ENCODE data around the gene CCDC85A.
"Not testable (repeated sequence)": the region's sequence is repeated elsewhere in the genome, so short reads cannot be mapped to it uniquely, and the experiment has no call there.

CCDC85A gene

GRCh38 chr2:56183643-56184499, at the start of gene CCDC85A:
Gene CCDC85A, plus strand, starts transcription at chr2:56183990. Its CDS starts 635 bp downstream, at chr2:56184625.
- Mint-ChIP-seq H3K27ac (no peak within 1 kb of the TSS), H3K27me3 (peaks cover 44% of the 10 kb centered on the region), H3K36me3 (no peaks in the 10 kb centered on the region), H3K4me3 (peak within 1 kb of the TSS; percentile 67), H3K9me3 (no peaks in the 10 kb centered on the region), H3K4me1 (peaks cover 8% of the 10 kb centered on the region)

GRCh38 chr2:56134861-56135260, 48.9 kb upstream of the CCDC85A start:
- Mint-ChIP-seq H3K4me1 (no peaks in the 10 kb centered on the region), H3K9me3 (no peaks in the 10 kb centered on the region), H3K36me3 (no peaks in the 10 kb centered on the region), H3K4me3 (no peak overlapping the region), H3K27ac (no peak overlapping the region), H3K27me3 (no peaks in the 10 kb centered on the region)

- not testable (repeated sequence) for H3K9me3 Mint-ChIP-seq, H3K27me3 Mint-ChIP-seq, H3K4me1 Mint-ChIP-seq, H3K4me3 Mint-ChIP-seq, H3K36me3 Mint-ChIP-seq, H3K27ac Mint-ChIP-seq
These were observed 41.2 kb upstream of the CCDC85A start for GRCh38 chr2:56142497-56143061.

GRCh38 chr2:56147907-56148306, 35.9 kb upstream of the CCDC85A start:
- H3K36me3 Mint-ChIP-seq = peaks cover 2% of the 10 kb centered on the region
- H3K4me3 Mint-ChIP-seq = no peak overlapping the region
- no peak overlapping the region for H3K27ac Mint-ChIP-seq
- H3K9me3 Mint-ChIP-seq = peaks cover 7% of the 10 kb centered on the region
- H3K27me3 Mint-ChIP-seq = peaks cover 4% of the 10 kb centered on the region
- no peaks in the 10 kb centered on the region for H3K4me1 Mint-ChIP-seq

- H3K27ac Mint-ChIP-seq = no peak overlapping the region
- H3K27me3 Mint-ChIP-seq = peaks cover under 1% of the 10 kb centered on the region
- H3K4me3 Mint-ChIP-seq = no peak overlapping the region
- H3K9me3 Mint-ChIP-seq = peaks cover 2% of the 10 kb centered on the region
- H3K4me1 Mint-ChIP-seq = no peaks in the 10 kb centered on the region
- H3K36me3 Mint-ChIP-seq = no peaks in the 10 kb centered on the region
These were observed 35.0 kb upstream of the CCDC85A start for GRCh38 chr2:56148825-56149224.

- H3K9me3 Mint-ChIP-seq = no peaks in the 10 kb centered on the region
- no peaks in the 10 kb centered on the region for H3K27me3 Mint-ChIP-seq
- H3K4me3 Mint-ChIP-seq = no peak overlapping the region
- H3K27ac Mint-ChIP-seq = no peak overlapping the region
- H3K4me1 Mint-ChIP-seq = no peaks in the 10 kb centered on the region
- H3K36me3 Mint-ChIP-seq = no peaks in the 10 kb centered on the region
These were observed 31.9 kb upstream of the CCDC85A start for GRCh38 chr2:56151841-56152240.

- Mint-ChIP-seq H3K27me3 (no peaks in the 10 kb centered on the region), H3K9me3 (no peaks in the 10 kb centered on the region), H3K27ac (no peak overlapping the region), H3K4me1 (no peaks in the 10 kb centered on the region), H3K36me3 (no peaks in the 10 kb centered on the region), H3K4me3 (no peak overlapping the region)
These were observed 28.6 kb upstream of the CCDC85A start for GRCh38 chr2:56155188-56155587.

GRCh38 chr2:56159875-56160274, 23.9 kb upstream of the CCDC85A start:
- not testable (repeated sequence) for H3K27me3 Mint-ChIP-seq, H3K36me3 Mint-ChIP-seq, H3K9me3 Mint-ChIP-seq, H3K4me3 Mint-ChIP-seq, H3K4me1 Mint-ChIP-seq, H3K27ac Mint-ChIP-seq

- Mint-ChIP-seq H3K9me3 (peaks cover 5% of the 10 kb centered on the region), H3K4me1 (no peaks in the 10 kb centered on the region), H3K4me3 (no peak overlapping the region), H3K27ac (no peak overlapping the region), H3K27me3 (no peaks in the 10 kb centered on the region), H3K36me3 (no peaks in the 10 kb centered on the region)
These were observed 15.9 kb upstream of the CCDC85A start for GRCh38 chr2:56167616-56168562.

GRCh38 chr2:56169521-56169920, 14.3 kb upstream of the CCDC85A start:
- Mint-ChIP-seq H3K9me3 (peaks cover 5% of the 10 kb centered on the region), H3K27ac (no peak overlapping the region), H3K27me3 (no peaks in the 10 kb centered on the region), H3K4me1 (no peaks in the 10 kb centered on the region), H3K36me3 (no peaks in the 10 kb centered on the region), H3K4me3 (no peak overlapping the region)

GRCh38 chr2:56170504-56170903, 13.3 kb upstream of the CCDC85A start:
- Mint-ChIP-seq H3K9me3 (peaks cover 5% of the 10 kb centered on the region), H3K4me1 (no peaks in the 10 kb centered on the region), H3K4me3 (no peak overlapping the region), H3K27me3 (no peaks in the 10 kb centered on the region), H3K36me3 (no peaks in the 10 kb centered on the region), H3K27ac (no peak overlapping the region)

GRCh38 chr2:56170988-56171387, 12.8 kb upstream of the CCDC85A start:
- no peaks in the 10 kb centered on the region for H3K36me3 Mint-ChIP-seq
- peaks cover under 1% of the 10 kb centered on the region for H3K27me3 Mint-ChIP-seq
- H3K9me3 Mint-ChIP-seq = peaks cover 5% of the 10 kb centered on the region
- H3K4me3 Mint-ChIP-seq = no peak overlapping the region
- no peaks in the 10 kb centered on the region for H3K4me1 Mint-ChIP-seq
- H3K27ac Mint-ChIP-seq = no peak overlapping the region

- no peaks in the 10 kb centered on the region for H3K4me1 Mint-ChIP-seq
- H3K27me3 Mint-ChIP-seq = peaks cover 10% of the 10 kb centered on the region
- H3K36me3 Mint-ChIP-seq = no peaks in the 10 kb centered on the region
- no peaks in the 10 kb centered on the region for H3K9me3 Mint-ChIP-seq
- H3K4me3 Mint-ChIP-seq = no peak overlapping the region
- H3K27ac Mint-ChIP-seq = no peak overlapping the region
These were observed 8.0 kb upstream of the CCDC85A start for GRCh38 chr2:56175779-56176178.

GRCh38 chr2:56177420-56178220, 6.2 kb upstream of the CCDC85A start:
- no peak overlapping the region for H3K4me3 Mint-ChIP-seq

GRCh38 chr2:56179931-56180330, 3.9 kb upstream of the CCDC85A start:
- no peaks in the 10 kb centered on the region for H3K36me3 Mint-ChIP-seq
- no peaks in the 10 kb centered on the region for H3K9me3 Mint-ChIP-seq
- peaks cover 27% of the 10 kb centered on the region for H3K27me3 Mint-ChIP-seq
- no peak overlapping the region for H3K4me3 Mint-ChIP-seq
- H3K27ac Mint-ChIP-seq = no peak overlapping the region
- peaks cover 4% of the 10 kb centered on the region for H3K4me1 Mint-ChIP-seq

More at GRCh38 chr2:56177420-56178220, 6.2 kb upstream of the CCDC85A start:
- H3K27ac Mint-ChIP-seq = no peak overlapping the region
- peaks cover 20% of the 10 kb centered on the region for H3K27me3 Mint-ChIP-seq
- no peaks in the 10 kb centered on the region for H3K4me1 Mint-ChIP-seq
- no peaks in the 10 kb centered on the region for H3K9me3 Mint-ChIP-seq
- H3K36me3 Mint-ChIP-seq = no peaks in the 10 kb centered on the region

Data from activated naive CD4-positive, alpha-beta T cell treated with anti-CD3 and anti-CD28 coated beads, Interleukin-2, amount 50 U/mL, for 24 hours (primary cell).